ENCODE results near the gene KCNJ5. TPM values are rescaled to one million over a fixed set of nuclear protein-coding genes. Genes with fewer than 3 reads are reported as not detected.
"Not testable (repeated sequence)": the region's sequence is repeated elsewhere in the genome, so short reads cannot be mapped to it uniquely, and the experiment has no call there.

Gene KCNJ5
- total RNA-seq, 3 donors from 2014 or later, result 0.98 to 8.8 (median 2.8) TPM

GRCh38 chr11:128917144-128917724 lies 26.1 kb downstream of the KCNJ5 start:
- Histone ChIP-seq H3K27ac (no peak overlapping the region), H3K4me3 (no peak overlapping the region), H3K9me3 (no peaks in the 10 kb centered on the region), H3K4me1 (no peaks in the 10 kb centered on the region), H3K36me3 (no peaks in the 10 kb centered on the region), H3K27me3 (peaks cover 0 to 6% of the 10 kb centered on the region in 2 donors)
- no peak for TF ChIP-seq POLR2A (IDR thresholded peaks at IDR 0.05)
- no peak for TF ChIP-seq POLR2AphosphoS5 (IDR thresholded peaks at IDR 0.05)
- TF ChIP-seq, protein P1, sequence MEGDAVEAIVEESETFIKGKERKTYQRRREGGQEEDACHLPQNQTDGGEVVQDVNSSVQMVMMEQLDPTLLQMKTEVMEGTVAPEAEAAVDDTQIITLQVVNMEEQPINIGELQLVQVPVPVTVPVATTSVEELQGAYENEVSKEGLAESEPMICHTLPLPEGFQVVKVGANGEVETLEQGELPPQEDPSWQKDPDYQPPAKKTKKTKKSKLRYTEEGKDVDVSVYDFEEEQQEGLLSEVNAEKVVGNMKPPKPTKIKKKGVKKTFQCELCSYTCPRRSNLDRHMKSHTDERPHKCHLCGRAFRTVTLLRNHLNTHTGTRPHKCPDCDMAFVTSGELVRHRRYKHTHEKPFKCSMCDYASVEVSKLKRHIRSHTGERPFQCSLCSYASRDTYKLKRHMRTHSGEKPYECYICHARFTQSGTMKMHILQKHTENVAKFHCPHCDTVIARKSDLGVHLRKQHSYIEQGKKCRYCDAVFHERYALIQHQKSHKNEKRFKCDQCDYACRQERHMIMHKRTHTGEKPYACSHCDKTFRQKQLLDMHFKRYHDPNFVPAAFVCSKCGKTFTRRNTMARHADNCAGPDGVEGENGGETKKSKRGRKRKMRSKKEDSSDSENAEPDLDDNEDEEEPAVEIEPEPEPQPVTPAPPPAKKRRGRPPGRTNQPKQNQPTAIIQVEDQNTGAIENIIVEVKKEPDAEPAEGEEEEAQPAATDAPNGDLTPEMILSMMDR (IDR thresholded peaks at IDR 0.05), result no peak
- intact Hi-C loops (cut with DNase I; ENCODE audit: low total_unique reads), result no loop called here
- DNase-seq (ENCODE audit: low spot score in 2 of 2), result no peak

DNA sequence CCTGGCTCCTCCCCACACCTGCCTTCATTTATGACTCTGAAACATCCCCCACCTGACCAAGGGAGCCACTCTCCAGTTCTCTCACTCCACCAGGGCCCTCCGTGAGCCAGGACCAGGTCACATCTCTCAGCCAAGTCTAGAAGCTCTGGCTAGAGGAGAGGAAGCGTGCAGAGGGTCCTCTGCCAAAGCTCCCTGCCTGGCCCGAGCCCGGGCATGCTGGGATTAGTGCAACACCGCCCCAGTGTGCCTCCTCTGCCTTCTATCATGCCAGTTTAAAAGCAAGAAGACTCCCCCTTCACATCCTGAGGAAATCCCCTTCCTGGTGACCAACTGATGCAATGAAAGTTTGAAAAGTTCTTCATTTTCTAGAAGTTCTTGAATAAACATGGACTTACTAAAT lies 28.1 kb downstream of the KCNJ5 start:
- DNase-seq (ENCODE audit: low spot score in 2 of 2), result no peak
- no peaks in the 10 kb centered on the region for H3K4me1 ChIP-seq
- TF ChIP-seq, protein P1 (IDR thresholded peaks at IDR 0.05), result no peak
- TF ChIP-seq POLR2A (IDR thresholded peaks at IDR 0.05) (no peak), POLR2AphosphoS5 (IDR thresholded peaks at IDR 0.05) (no peak)

GRCh38 chr11:128919635-128920034 lies 28.5 kb downstream of the KCNJ5 start:
- not testable (repeated sequence) for H3K9me3 ChIP-seq; H3K27me3 ChIP-seq; H3K4me1 ChIP-seq; H3K36me3 ChIP-seq; H3K27ac ChIP-seq; DNase-seq (ENCODE audit: low spot score in 2 of 2); H3K4me3 ChIP-seq
- intact Hi-C loops (cut with DNase I; ENCODE audit: low total_unique reads), result loop anchor here (2.0 kb wide), 1 partner anchor 31 kb away; no protein-coding TSS in a partner anchor

More for the DNA sequence above, 28.1 kb downstream of the KCNJ5 start:
- Histone ChIP-seq H3K9me3 (no peaks in the 10 kb centered on the region), H3K36me3 (no peaks in the 10 kb centered on the region), H3K27ac (no peak overlapping the region), H3K27me3 (peaks cover 0 to 3% of the 10 kb centered on the region in 2 donors), H3K4me3 (no peak overlapping the region)
- intact Hi-C loops (cut with DNase I; ENCODE audit: low total_unique reads), result no loop called here

- no peak for DNase-seq (ENCODE audit: low spot score in 2 of 2)
- no peak overlapping the region for H3K4me3 ChIP-seq
- no peak overlapping the region for H3K27ac ChIP-seq
- H3K27me3 ChIP-seq, result no peaks in the 10 kb centered on the region
- TF ChIP-seq POLR2AphosphoS5 (IDR thresholded peaks at IDR 0.05) (no peak), POLR2A (IDR thresholded peaks at IDR 0.05) (no peak)
- TF ChIP-seq, protein P1 (IDR thresholded peaks at IDR 0.05), result no peak
- no peaks in the 10 kb centered on the region for H3K4me1 ChIP-seq
- H3K9me3 ChIP-seq, result no peaks in the 10 kb centered on the region
- no peaks in the 10 kb centered on the region for H3K36me3 ChIP-seq
- intact Hi-C loops (cut with DNase I; ENCODE audit: low total_unique reads), result loop anchor here (2.0 kb wide), 1 partner anchor 32 kb away; no protein-coding TSS in a partner anchor
These were observed 29.5 kb downstream of the KCNJ5 start for GRCh38 chr11:128920666-128921065.

- H3K4me1 ChIP-seq, result no peaks in the 10 kb centered on the region
- H3K36me3 ChIP-seq, result no peaks in the 10 kb centered on the region
- H3K27ac ChIP-seq, result no peak overlapping the region
- intact Hi-C loops (cut with DNase I; ENCODE audit: low total_unique reads), result loop anchor here (2.0 kb wide), 1 partner anchor 33 kb away; no protein-coding TSS in a partner anchor
- H3K4me3 ChIP-seq, result no peak overlapping the region
- H3K9me3 ChIP-seq, result no peaks in the 10 kb centered on the region
- H3K27me3 ChIP-seq, result peaks cover 0 to 5% of the 10 kb centered on the region in 2 donors
- TF ChIP-seq, protein P1 (IDR thresholded peaks at IDR 0.05), result no peak
- TF ChIP-seq POLR2AphosphoS5 (IDR thresholded peaks at IDR 0.05) (no peak), POLR2A (IDR thresholded peaks at IDR 0.05) (no peak)
- no peak for DNase-seq (ENCODE audit: low spot score in 2 of 2)
These were observed 30.6 kb downstream of the KCNJ5 start for GRCh38 chr11:128921793-128922192.

All from breast epithelium (tissue), 4 donors.